Skeletal muscle cell (primary cell): ENCODE measurements around the gene GFER.
A peak's percentile ranks its signal among the peaks of the same experiment; 100 is the strongest.

Experiments
- DNase-seq: peaks from one replicate; pipeline ENCODE4 v3.0.0-alpha.2; 2010; ENCODE audit warnings: low read depth
- H3K4me3 ChIP-seq: 2 replicates; pipeline ENCODE4 v1.5.1; 2011; ENCODE audit warnings: low read depth, mild to moderate bottlenecking, control low read depth, low read length, moderate library complexity

GFER gene

DNA sequence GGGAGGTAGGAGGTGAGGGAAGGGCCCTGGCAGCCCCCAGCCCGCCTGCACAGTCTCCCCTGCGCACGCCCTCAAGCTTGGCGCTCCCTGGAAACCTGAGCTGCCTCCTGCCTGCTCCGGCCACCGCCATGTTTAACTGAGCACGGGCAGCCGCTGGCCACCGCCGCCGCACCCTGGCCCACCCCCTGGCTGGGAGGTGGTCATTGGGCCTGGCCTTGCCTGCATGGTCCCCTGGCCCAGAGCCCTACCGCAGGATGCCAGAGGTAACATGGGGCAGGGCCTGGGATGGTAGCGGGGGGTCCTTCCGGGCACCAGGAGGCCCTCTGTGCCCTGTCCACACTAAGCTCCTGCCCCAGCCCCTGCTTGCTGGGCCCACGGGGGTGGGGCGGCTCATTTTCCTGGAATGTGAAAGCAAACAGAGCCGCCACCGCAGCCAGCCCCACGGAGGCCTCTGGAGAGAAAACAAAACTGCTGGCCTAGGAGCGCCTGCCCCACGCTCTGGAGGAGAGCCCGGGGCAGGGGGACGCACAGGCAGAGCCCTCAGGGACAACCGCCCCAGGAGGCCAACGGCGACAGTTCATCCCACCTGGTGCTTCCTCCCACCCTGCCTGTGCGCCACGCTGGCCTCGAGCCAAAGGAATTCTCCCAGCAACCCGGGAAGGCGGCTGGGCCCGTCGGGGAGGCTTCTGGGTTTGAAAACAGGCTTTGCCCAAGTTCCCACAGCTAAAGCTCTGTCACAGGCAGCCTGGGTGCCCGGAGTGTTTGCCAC, 51.6 kb downstream of the GFER start:
- no peak overlapping the region for H3K4me3 ChIP-seq
- DNase-seq, result peak; percentile 39

DNA sequence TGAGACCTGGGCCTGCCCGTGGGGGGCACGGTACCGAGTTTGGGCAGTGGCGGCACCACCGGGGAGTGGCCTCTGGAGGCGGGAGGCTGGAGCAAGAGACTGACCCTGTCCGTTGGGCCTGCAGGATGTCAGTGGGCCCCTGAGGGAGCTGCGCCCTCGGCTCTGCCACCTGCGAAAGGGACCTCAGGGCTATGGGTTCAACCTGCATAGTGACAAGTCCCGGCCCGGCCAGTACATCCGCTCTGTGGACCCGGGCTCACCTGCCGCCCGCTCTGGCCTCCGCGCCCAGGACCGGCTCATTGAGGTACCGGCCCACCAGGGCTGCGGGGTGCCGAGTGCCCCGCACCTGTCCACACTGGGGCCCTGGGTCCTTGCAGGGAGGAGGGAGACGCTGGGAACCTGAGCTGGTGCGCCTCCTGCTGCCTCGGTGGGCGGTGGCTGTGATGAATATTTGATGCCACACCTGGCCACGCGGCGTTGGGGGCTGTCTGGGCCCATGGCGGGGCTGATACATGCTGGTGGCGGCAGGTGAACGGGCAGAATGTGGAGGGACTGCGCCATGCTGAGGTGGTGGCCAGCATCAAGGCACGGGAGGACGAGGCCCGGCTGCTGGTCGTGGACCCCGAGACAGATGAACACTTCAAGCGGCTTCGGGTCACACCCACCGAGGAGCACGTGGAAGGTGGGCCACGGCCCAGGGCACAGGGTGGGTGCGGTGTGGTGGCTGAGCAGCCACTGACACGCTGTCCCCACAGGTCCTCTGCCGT, 52.4 kb downstream of the GFER start:
- H3K4me3 ChIP-seq, result no peak overlapping the region
- no peak for DNase-seq

DNA sequence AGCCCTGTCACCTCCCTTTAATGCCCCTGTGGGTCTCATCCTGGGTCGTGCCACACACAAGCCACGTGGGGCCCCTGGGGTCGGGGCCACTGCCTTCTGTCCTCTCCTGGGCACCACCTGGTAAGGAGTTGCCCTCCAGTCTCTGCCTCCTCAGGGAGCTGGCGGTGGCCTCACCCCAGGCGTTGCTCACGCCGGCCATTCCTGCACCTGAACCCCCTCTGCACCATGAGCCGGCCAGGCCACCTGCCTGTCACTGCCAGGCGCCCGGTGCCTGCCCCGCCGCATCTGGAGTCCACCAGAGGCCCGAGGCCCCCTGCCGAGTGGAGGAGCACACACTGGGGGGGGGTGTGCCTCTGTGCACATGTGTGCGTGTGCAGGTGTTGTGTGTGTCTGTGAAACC, 53.1 kb downstream of the GFER start:
- DNase-seq, result no peak
- no peak overlapping the region for H3K4me3 ChIP-seq
